22Rv1 (cell line): ENCODE results near the gene RFK.

Source experiments
- ZFX ChIP-seq: fragments of 450-650 bp; IDR thresholded peaks from 2 replicates; pipeline ENCODE4 v1.6.1; 2017; ENCODE audit warnings: antibody characterized with exemption, borderline replicate concordance
- TF ChIP-seq, protein P1 (sequence below): fragments of 450-650 bp; IDR thresholded peaks from 2 replicates; pipeline ENCODE4 v1.5.1; 2017; ENCODE audit warnings: mild to moderate bottlenecking

DNA sequence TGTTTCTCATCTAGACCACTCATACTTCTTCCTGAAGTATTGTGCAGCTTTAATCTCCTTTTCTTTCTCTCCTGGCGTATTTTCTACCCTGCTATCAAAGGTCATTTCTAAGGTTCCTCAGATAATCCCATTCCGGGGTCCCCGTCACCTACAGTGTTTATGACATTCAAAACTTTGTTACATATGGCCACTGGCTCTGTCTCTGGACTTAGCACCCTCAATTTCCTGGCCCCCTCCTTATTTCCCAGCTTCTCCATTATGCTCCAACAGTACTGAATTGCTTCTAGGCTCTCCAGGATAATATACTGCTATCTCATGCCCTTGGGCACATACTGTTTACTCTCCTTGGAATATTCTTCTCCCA, 31.2 kb downstream of the RFK start:
- TF ChIP-seq, protein P1, sequence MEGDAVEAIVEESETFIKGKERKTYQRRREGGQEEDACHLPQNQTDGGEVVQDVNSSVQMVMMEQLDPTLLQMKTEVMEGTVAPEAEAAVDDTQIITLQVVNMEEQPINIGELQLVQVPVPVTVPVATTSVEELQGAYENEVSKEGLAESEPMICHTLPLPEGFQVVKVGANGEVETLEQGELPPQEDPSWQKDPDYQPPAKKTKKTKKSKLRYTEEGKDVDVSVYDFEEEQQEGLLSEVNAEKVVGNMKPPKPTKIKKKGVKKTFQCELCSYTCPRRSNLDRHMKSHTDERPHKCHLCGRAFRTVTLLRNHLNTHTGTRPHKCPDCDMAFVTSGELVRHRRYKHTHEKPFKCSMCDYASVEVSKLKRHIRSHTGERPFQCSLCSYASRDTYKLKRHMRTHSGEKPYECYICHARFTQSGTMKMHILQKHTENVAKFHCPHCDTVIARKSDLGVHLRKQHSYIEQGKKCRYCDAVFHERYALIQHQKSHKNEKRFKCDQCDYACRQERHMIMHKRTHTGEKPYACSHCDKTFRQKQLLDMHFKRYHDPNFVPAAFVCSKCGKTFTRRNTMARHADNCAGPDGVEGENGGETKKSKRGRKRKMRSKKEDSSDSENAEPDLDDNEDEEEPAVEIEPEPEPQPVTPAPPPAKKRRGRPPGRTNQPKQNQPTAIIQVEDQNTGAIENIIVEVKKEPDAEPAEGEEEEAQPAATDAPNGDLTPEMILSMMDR, result no peak
- no peak for TF ChIP-seq ZFX
